GM19035 (cell line): ENCODE measurements around the gene AFG3L2.
"Not testable (repeated sequence)": the region's sequence is repeated elsewhere in the genome, so short reads cannot be mapped to it uniquely, and the experiment has no call there.

Source experiments
- ATAC-seq: cut with Tn5 transposase; IDR thresholded peaks from one replicate; pipeline ENCODE4 v1.9.1; 2021; ENCODE audit not compliant: unreplicated experiment

Gene AFG3L2

DNA sequence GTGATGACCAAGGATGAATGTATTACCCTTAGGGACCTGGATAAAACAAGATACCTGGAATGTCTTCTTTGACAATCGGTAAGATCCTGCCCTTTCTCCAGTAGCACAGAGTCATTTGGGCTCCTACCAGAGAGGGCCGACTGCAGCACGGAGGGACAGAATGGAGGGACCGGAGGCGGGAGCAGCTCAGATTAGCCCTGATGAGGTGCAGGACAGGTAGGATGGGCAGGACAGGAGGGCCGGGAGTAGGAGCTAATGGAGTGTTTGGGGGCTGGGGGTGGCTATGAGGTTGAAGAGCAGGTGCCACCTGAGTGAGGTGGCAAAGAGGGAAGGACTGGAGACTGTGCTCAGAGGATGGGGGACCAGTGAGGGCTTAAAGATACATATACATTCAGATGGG is 20.8 kb upstream of the AFG3L2 start:
- ATAC-seq, result no peak

- ATAC-seq, result no peak
Measured at GRCh38 chr18:12397254-12397653, 20.2 kb upstream of the AFG3L2 start.

- ATAC-seq, result no peak
Measured at GRCh38 chr18:12394428-12394827, 17.4 kb upstream of the AFG3L2 start.

DNA sequence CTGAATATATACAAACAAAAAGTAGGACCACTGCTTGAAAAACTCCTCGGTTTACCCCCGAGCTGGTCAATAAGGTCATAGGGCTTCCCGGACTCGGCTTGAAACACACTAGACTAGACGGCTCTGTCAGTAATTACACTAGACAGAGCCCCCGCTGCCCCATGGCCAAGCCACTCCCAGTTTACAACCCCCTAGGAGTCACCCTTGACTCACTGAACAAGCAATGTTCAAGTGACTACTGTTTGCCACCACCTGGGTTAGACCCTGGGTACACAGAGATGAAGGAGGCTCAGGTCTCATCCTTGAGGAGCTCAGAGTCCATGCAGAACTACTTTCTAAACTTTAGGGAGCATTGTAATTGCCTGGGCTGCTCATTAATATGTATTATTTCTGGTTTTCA is 17.0 kb upstream of the AFG3L2 start:
- no peak for ATAC-seq

GRCh38 chr18:12393510-12393909 is 16.5 kb upstream of the AFG3L2 start:
- ATAC-seq, result no peak

GRCh38 chr18:12391487-12392165 is 14.6 kb upstream of the AFG3L2 start:
- ATAC-seq, result no peak

GRCh38 chr18:12388442-12388841 is 11.4 kb upstream of the AFG3L2 start:
- no peak for ATAC-seq

DNA sequence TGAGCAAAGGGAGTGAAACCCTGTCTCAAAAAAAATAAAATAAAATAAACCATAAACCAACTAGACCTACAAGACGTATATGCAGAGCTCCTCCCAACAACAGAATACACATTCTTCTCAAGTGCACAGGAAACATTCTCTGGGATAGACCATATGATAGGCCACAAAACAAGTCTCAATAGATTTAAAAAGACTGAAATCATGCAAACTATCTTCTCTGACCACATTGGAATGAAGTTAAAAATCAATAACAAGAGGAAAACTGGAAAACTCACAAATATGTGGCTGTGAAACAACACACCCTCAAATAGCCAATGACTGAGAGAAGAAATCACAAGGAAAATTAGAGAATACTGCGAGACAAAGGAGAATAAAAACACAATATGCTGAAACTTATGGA is 7.2 kb upstream of the AFG3L2 start:
- no peak for ATAC-seq

DNA sequence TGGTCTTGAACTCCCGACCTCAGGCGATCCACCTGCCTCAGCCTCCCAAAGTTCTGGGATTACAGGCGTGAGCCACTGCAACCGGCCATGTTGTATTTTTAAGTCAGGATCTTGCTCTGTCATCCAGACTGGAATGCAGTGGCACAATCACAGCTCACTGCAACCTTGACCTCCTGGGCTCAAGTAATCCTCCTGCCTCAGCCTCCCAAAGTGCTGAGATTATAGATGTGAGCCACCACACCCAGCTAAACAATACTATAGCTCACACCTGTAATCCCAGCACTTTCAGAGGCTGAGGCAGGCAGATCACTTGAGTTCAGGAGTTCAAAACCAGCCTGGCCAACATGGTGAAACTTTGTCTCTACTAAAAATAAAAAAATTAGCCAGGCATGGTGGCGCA is 6.7 kb upstream of the AFG3L2 start:
- ATAC-seq, result not testable (repeated sequence)

DNA sequence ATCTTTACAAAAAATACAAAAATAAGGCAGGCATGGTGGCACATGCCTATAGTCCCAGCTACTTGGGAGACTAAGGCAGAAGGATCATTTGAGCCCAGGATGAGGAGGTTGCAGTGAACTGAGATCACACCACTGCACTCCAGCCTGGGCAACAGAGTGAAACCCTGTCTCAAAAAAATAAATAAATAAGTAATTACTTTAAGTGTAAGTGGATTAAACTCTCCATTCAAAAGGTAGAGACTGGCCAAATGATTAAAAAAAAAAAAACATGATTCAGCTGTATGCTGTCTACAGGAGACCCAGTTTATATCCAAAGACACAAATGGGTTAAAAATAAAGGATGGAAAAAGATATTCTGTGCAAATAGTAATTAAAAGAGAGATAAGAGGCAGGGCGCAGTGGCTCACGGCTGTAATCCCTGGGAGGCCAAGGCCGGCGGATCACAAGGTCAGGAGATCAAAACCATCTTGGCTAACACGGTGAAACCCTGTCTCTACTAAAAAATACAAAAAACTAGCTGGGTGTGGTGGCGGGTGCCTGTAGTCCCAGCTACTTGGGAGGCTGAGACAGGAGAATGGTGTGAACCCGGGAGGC is 5.3 kb upstream of the AFG3L2 start:
- not testable (repeated sequence) for ATAC-seq

- ATAC-seq, result not testable (repeated sequence)
Measured at GRCh38 chr18:12378198-12378558, 1.2 kb upstream of the AFG3L2 start.

- peak; percentile 58 for ATAC-seq
Measured at GRCh38 chr18:12377556-12378197, 650 bp upstream of the AFG3L2 start.

DNA sequence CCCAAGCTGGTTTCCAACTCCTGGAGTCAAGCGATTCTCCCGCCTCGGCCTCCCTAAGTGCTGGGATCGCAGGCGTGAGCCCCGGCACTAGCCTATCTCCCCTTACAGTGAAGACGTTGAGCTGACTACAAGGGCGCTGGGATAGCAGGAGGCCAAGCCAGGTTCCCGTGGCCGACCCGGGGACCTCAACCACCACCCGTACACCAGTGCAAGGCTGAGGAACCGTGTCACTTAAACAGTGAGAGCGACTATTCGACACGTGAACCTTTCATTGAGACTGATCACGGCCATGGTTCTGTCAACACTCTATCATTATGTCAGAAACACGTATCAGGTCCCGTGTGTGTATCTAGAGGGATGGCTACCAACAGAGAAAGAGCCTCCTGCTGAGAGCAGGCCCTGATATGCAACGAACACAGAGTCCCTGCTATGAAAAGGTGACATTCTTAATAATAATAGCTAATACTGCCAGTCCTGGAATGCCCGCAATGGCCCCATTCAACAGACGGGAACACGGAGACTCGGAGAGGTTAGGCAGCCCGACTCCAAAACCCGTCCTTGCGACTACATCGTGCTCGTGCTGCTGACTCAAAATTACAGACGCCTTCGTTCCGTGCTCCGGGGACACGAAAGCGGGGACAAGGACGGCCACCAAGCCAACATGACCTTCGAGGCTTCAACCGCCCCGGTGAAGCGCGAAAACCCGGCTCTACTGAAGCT is 833 bp downstream of the AFG3L2 start:
- ATAC-seq, result no peak

DNA sequence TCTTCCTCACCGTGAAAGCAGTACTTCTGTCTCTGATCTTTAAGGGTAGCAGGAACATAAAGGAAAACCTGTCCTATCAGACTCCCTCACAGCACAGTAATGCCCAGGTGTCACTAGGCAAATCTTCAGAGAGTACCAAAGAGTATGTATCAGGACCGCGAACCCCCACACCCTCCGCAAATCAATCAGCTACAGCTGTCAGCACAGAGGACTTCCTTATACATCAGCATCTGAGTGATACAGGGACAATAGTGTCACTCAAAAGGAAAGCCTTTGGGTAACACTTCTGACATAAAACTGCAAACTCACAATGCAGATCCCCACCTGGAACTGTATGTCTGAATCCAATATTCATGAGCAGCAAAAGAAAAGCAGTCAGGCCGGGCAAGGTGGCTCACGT is 2.6 kb downstream of the AFG3L2 start:
- no peak for ATAC-seq

DNA sequence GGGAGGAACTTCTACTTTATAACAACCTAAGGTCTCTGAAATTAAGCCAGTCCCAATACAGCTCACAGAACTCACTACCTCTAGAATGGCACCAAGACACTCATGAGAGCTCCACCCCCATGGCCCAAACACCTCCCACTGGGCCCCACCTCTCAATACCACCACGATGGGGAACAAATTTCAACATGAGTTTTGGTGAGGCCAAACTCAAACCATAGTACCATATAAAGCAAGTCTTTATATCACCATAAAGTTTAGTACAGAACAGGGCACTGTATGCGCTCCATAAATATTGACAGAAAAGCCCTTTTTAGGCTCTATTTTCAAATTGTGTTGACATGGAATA is 3.3 kb downstream of the AFG3L2 start:
- ATAC-seq, result no peak

DNA sequence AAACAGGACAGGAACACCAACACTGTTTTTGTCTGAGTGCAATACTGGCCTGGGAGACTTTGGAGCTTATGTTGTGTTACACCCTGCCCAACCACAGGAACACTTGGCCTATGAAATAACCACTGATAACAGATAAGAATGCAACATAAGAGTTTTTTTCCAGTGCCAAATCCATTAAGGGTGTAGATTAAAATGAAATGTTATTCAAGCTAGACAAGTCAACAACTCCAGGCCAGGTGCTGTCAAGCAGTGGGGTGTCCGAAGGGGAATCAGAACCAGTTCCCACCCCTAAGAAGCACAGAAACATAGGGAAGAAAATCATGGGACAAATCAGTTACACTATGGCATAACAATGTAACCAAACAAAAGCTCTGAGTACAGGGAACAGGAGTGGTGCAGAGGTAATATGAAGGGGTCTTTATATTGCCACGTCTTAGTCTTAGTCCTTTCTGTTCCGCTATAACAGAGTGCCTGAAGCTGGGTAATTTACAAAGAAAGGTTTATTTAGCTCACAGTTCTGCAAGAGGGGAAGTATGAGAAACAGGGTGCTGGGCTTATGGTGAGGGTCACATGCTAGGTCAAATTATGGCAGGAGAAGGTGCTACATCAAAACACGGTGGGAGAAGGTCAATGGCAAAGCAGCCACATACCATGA is 3.8 kb downstream of the AFG3L2 start:
- ATAC-seq, result no peak

GRCh38 chr18:12372406-12372805 is 4.6 kb downstream of the AFG3L2 start:
- no peak for ATAC-seq

GRCh38 chr18:12371590-12371989 is 5.4 kb downstream of the AFG3L2 start:
- ATAC-seq, result no peak

GRCh38 chr18:12369211-12369610 is 7.8 kb downstream of the AFG3L2 start:
- ATAC-seq, result no peak

DNA sequence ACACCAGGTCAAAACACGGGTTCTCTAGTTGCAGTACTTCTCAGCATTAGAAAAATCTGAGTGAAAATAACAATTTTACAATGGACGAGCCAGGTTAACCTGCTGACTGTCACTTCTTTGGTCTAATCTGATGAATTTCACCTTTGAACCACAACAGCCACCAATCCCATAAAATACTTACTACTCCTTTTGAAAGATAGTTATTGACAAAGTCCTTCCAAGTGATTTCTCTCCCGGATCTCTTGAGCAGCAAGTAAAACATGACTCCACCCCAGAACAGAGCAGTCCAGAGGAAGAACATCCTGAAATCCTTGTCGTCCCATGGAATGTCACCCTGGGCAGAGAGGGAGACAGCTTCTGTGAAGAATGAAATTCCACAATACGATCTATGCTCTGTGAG is 10.2 kb downstream of the AFG3L2 start:
- no peak for ATAC-seq

DNA sequence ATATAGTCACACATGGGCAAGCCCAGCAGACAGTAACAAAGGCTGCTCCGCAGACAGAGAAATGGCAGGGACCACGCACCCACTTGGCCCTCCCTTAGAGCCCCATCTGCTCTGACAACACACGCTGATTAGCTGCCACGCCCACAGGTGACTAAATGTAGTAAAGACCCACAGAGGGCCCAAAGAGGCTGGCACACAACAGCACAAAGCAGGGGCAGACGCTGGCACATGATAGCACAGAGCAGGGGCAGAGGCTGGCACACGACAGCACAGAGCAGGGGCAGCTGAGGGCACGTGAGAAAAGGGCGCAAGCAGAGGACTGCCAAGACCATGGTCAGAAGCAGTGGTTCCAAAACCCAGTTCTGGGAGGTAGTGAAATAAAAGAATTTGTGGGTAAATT is 10.6 kb downstream of the AFG3L2 start:
- no peak for ATAC-seq
